Measurements from ENCODE around the gene CCL2. TPM values are rescaled to one million over a fixed set of nuclear protein-coding genes. Genes with fewer than 3 reads are reported as not detected.

The CCL2 gene
- total and polyA plus RNA-seq, 2 experiments from 2014 or later = 33.1 to 111 TPM

- Histone ChIP-seq H3K36me3 (ENCODE audit: low read depth) (no peaks in the 10 kb centered on the region; the same call in 1 of the 2 replicates), H3K9me2 (ENCODE audit: insufficient read depth) (no peaks in the 10 kb centered on the region), H4K20me1 (ENCODE audit: insufficient read depth) (no peaks in the 10 kb centered on the region), H3K4me3 (no peak overlapping the region), H3K9me3 (ENCODE audit: low read depth) (no peaks in the 10 kb centered on the region), H3K27me3 (replicated peaks; ENCODE audit: insufficient read depth) (0 out of 2 replicates have a peak, but pooled peaks cover 5% of the 10 kb centered on the region), H2AFZ (no peak overlapping the region), H3K27ac (no peak overlapping the region), H3K9ac (no peak overlapping the region), H3F3A (ENCODE audit: insufficient read depth) (peaks cover 5% of the 10 kb centered on the region; the same call in 1 of the 2 replicates), H3K4me2 (ENCODE audit: unreplicated experiment) (no peak overlapping the region), H3K4me1 (ENCODE audit: insufficient read depth) (peaks cover 11% of the 10 kb centered on the region), H3K79me2 (ENCODE audit: insufficient read depth) (no peaks in the 10 kb centered on the region)
- DNase-seq = no peak
- 66 to 68% methylated on average over 4 of the region's 4 CpGs for WGBS, 2 experiments (ENCODE audit: low coverage in 1 of 2, low lambda C conversion rate in 2 of 2, missing lambda C conversion rate in 2 of 2)
- no peak for TF ChIP-seq EZH2 (IDR thresholded peaks at IDR 0.05; ENCODE audit: insufficient read depth, poor library complexity, severe bottlenecking)
- TF ChIP-seq EZH2phosphoT487 (IDR thresholded peaks at IDR 0.05; ENCODE audit: insufficient read depth, low read depth) = no peak
- in situ Hi-C loops (cut with MboI) = no loop called here
These were observed 21.7 kb downstream of the CCL2 start for GRCh38 chr17:34276826-34277225.

DNA sequence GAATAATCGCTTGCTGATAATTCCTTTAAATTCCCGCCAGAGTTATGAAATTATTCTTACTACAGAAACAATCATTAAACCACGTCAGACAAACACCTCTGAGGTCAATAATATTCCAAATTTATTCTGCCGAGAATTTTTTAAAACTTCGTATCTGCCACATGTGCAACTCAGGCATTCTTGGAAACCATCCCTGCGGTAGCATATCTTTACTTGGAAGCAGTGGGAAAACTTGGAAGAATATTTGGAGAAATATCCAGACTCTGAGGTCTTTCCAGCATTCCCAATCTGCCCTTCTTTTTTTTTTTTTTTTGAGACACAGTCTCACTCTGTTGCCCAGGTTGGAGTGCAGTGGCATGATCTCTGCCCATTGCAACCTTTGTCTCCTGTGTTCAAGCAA lies 28.5 kb downstream of the CCL2 start:
- in situ Hi-C loops (cut with MboI) = no loop called here
- no peak overlapping the region for H3K4me3 ChIP-seq
- DNase-seq = no peak
- H3K9me2 ChIP-seq (ENCODE audit: insufficient read depth) = no peaks in the 10 kb centered on the region
- peaks cover 27% of the 10 kb centered on the region for H3K27me3 ChIP-seq (replicated peaks; ENCODE audit: insufficient read depth)
- H3F3A ChIP-seq (ENCODE audit: insufficient read depth) = no peaks in the 10 kb centered on the region
- TF ChIP-seq EZH2phosphoT487 (IDR thresholded peaks at IDR 0.05; ENCODE audit: insufficient read depth, low read depth) = no peak
- TF ChIP-seq EZH2 (IDR thresholded peaks at IDR 0.05; ENCODE audit: insufficient read depth, poor library complexity, severe bottlenecking) = no peak
- 29 to 32% methylated on average over 6 of the region's 6 CpGs for WGBS, 2 experiments (ENCODE audit: low coverage in 1 of 2, low lambda C conversion rate in 2 of 2, missing lambda C conversion rate in 2 of 2)
- no peaks in the 10 kb centered on the region for H3K9me3 ChIP-seq (ENCODE audit: low read depth)
- no peak overlapping the region for H2AFZ ChIP-seq
- no peak overlapping the region for H3K9ac ChIP-seq
- no peaks in the 10 kb centered on the region for H3K79me2 ChIP-seq (ENCODE audit: insufficient read depth)
- peaks cover 7% of the 10 kb centered on the region; the same call in 1 of the 2 replicates for H3K4me1 ChIP-seq (ENCODE audit: insufficient read depth)
- no peak overlapping the region for H3K4me2 ChIP-seq (ENCODE audit: unreplicated experiment)
- no peak overlapping the region for H3K27ac ChIP-seq
- H3K36me3 ChIP-seq (ENCODE audit: low read depth) = no peaks in the 10 kb centered on the region; the same call in 1 of the 2 replicates
- H4K20me1 ChIP-seq (ENCODE audit: insufficient read depth) = no peaks in the 10 kb centered on the region

DNA sequence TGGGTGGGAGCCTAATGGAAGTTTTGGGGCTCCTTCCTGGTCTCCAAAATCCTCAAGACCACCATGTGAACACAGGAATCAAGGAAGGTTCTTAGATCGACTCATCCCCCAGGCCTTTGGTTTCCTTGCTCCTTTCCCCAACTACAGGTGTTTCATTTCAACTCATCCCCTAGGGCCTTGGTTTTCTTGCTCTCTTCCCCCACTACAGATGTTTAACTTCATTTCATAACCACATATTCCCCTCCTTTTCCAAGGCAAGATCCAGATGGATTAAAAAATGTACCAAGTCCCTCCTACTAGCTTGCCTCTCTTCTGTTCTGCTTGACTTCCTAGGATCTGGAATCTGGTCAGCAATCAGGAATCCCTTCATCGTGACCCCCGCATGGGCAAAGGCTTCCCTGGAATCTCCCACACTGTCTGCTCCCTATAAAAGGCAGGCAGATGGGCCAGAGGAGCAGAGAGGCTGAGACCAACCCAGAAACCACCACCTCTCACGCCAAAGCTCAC lies 30.3 kb downstream of the CCL2 start, which contains the start of gene CCL11:
Gene CCL11, plus strand, starts transcription at position 457 of the 507 bp plus-strand sequence. CDS start 67 bp downstream, outside the sequence.
- Histone ChIP-seq H3F3A (ENCODE audit: insufficient read depth) (no peaks in the 10 kb centered on the region), H3K79me2 (ENCODE audit: insufficient read depth) (no peaks in the 10 kb centered on the region), H2AFZ (no peak within 1 kb of the TSS), H3K36me3 (ENCODE audit: low read depth) (no peaks in the 10 kb centered on the region; the same call in 1 of the 2 replicates), H3K9me3 (ENCODE audit: low read depth) (no peaks in the 10 kb centered on the region), H3K27me3 (replicated peaks; ENCODE audit: insufficient read depth) (peaks cover 27% of the 10 kb centered on the region), H3K27ac (no peak within 1 kb of the TSS), H3K4me1 (ENCODE audit: insufficient read depth) (peaks cover 7% of the 10 kb centered on the region; the same call in 1 of the 2 replicates), H3K9ac (no peak within 1 kb of the TSS), H3K4me2 (ENCODE audit: unreplicated experiment) (no peak within 1 kb of the TSS), H3K4me3 (no peak within 1 kb of the TSS), H3K9me2 (ENCODE audit: insufficient read depth) (no peaks in the 10 kb centered on the region), H4K20me1 (ENCODE audit: insufficient read depth) (no peaks in the 10 kb centered on the region)
- TF ChIP-seq EZH2phosphoT487 (IDR thresholded peaks at IDR 0.05; ENCODE audit: insufficient read depth, low read depth) (no peak), EZH2 (IDR thresholded peaks at IDR 0.05; ENCODE audit: insufficient read depth, poor library complexity, severe bottlenecking) (no peak)
- no peak for DNase-seq
- in situ Hi-C loops (cut with MboI) = no loop called here
- WGBS, 2 experiments (ENCODE audit: low coverage in 1 of 2, low lambda C conversion rate in 2 of 2, missing lambda C conversion rate in 2 of 2) = 13 to 18% methylated on average over 4 of the region's 4 CpGs

GRCh38 chr17:34287875-34288274 lies 32.8 kb downstream of the CCL2 start:
- Histone ChIP-seq H4K20me1 (ENCODE audit: insufficient read depth) (no peaks in the 10 kb centered on the region), H3K79me2 (ENCODE audit: insufficient read depth) (no peaks in the 10 kb centered on the region), H3K36me3 (ENCODE audit: low read depth) (no peaks in the 10 kb centered on the region), H3K4me3 (no peak overlapping the region), H3K9ac (no peak overlapping the region), H3K9me3 (ENCODE audit: low read depth) (no peaks in the 10 kb centered on the region), H3K4me1 (ENCODE audit: insufficient read depth) (peaks cover 7% of the 10 kb centered on the region; the same call in 1 of the 2 replicates), H3K27ac (no peak overlapping the region), H3F3A (ENCODE audit: insufficient read depth) (no peaks in the 10 kb centered on the region), H3K4me2 (ENCODE audit: unreplicated experiment) (peak overlapping the region; percentile 35), H3K27me3 (replicated peaks; ENCODE audit: insufficient read depth) (peaks cover 18% of the 10 kb centered on the region), H2AFZ (no peak overlapping the region), H3K9me2 (ENCODE audit: insufficient read depth) (no peaks in the 10 kb centered on the region)
- WGBS, 2 experiments (ENCODE audit: low coverage in 1 of 2, low lambda C conversion rate in 2 of 2, missing lambda C conversion rate in 2 of 2) = 3% methylated on average over 2 of the region's 2 CpGs
- in situ Hi-C loops (cut with MboI) = no loop called here
- peak; percentile 28 for DNase-seq
- TF ChIP-seq EZH2phosphoT487 (IDR thresholded peaks at IDR 0.05; ENCODE audit: insufficient read depth, low read depth) (no peak), EZH2 (IDR thresholded peaks at IDR 0.05; ENCODE audit: insufficient read depth, poor library complexity, severe bottlenecking) (no peak)

All from GM23248 (cell line).